Stimulated activated naive CD8-positive, alpha-beta T cell treated with anti-CD3 and anti-CD28 coated beads, Interleukin-15, amount 100 ng/mL, for 72 hours (primary cell): ENCODE results near the gene RAB8A.
A peak's percentile ranks its signal among the peaks of the same experiment; 100 is the strongest.
"Not testable (repeated sequence)": the region's sequence is repeated elsewhere in the genome, so short reads cannot be mapped to it uniquely, and the experiment has no call there.

ENCODE experiments used
- ATAC-seq: fragments of 150-1000 bp; cut with Tn5 transposase; 2 replicates; pipeline ENCODE4 v1.10.0; 2021; ENCODE audit warnings: mild to moderate bottlenecking, moderate library complexity
- DNase-seq, 2 donors: peaks; one replicate each; pipeline ENCODE4 v3.0.0; 2021 to 2022
- H3K27ac Mint-ChIP-seq, 2 donors: one replicate each; pipeline ENCODE4 v1.8.0; 2022; ENCODE audit warnings: mild to moderate bottlenecking in 2 of 2, mixed read lengths in 2 of 2, moderate library complexity in 2 of 2
- H3K27me3 Mint-ChIP-seq: one replicate; pipeline ENCODE4 v1.8.0; 2022; ENCODE audit warnings: mixed read lengths
- H3K4me1 Mint-ChIP-seq: one replicate; pipeline ENCODE4 v1.8.0; 2022; ENCODE audit warnings: mild to moderate bottlenecking, mixed read lengths
- H3K4me3 Mint-ChIP-seq, 2 donors: one replicate each; pipeline ENCODE4 v1.8.0; 2022; ENCODE audit warnings: mild to moderate bottlenecking in 2 of 2, mixed read lengths in 2 of 2, moderate library complexity in 1 of 2
- H3K9me3 Mint-ChIP-seq, 2 donors: one replicate each; pipeline ENCODE4 v1.8.0; 2022; ENCODE audit warnings: mixed read lengths in 2 of 2

Gene RAB8A

DNA sequence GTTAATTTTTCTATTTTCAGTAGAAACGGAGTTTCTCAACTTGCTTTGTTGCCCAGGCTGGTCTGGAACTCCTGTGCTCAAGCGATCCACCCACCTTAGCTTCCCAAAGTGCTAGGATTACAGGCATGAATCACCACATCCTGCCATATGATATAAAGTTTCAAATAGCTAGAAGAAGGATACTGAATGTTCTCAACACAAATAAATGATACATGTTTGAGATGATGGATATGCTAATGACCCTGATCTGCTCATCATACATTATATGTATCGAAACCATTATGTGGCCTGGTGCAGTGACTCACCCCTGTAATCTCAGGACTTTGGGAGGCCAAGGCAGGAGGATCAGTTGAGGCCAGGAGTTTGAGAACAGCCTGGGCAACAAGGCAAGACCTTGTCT is 50.2 kb downstream of the RAB8A start:
- Mint-ChIP-seq H3K27ac (peak overlapping the region in 1 of 2 donors; percentile 85), H3K4me3 (peak overlapping the region in 1 of 2 donors; percentile 21), H3K4me1 (peaks cover 24% of the 10 kb centered on the region), H3K9me3 (no peaks in the 10 kb centered on the region), H3K27me3 (no peaks in the 10 kb centered on the region)
- no peak for DNase-seq
- ATAC-seq, result no peak

DNA sequence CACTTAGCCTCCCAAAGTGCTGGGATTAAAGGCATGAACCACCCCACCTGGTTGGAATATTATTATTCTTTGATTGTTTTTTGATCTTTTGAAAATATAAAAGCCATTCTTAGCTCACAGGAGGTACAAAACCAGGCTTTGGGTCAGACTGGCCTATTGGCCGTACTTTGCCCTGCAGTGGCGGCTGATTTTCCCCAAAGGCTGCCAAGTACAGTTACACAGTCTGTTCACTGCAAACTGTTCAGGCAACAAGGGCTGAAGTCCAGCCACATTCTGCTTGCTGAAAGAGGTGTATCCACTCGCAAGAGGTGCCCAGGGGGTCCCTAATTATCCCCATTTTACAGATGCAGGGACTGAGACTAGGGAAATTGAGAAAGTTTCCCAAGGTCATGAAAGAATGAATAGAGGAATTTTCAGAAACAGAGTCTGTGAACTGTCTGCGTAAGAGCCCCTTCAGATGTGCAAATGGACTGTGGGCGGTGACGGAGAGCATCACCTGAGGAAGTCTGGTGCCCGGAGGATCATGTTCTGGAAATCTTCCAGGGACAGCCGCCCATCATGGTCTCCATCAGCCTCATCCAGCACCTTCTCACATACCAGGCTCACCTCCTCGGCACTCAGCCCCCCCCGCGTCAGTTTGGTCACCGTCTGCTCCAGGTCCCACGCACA is 52.7 kb downstream of the RAB8A start:
- DNase-seq (no peak), ATAC-seq (no peak)
- Mint-ChIP-seq H3K27ac (no peak overlapping the region), H3K9me3 (no peaks in the 10 kb centered on the region), H3K27me3 (no peaks in the 10 kb centered on the region), H3K4me3 (no peak overlapping the region), H3K4me1 (peaks cover 30% of the 10 kb centered on the region)

DNA sequence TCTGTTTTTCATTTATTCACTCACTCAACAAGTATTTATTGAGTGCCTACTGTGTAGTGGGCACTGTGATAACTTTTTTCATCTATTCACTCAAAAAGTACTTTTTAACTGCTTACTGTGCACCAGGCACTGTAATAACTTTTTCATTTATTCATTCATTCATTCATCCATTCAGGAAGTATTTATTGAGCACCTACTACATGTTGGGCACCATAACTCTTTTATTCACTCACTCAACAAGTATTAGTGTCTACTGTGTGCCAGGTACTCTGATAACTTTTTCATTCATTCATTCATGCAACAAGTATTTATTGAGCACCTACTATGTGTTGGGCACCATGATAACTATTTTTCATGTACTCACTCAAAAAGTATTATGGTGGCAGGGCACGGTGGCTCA is 54.7 kb downstream of the RAB8A start:
- Mint-ChIP-seq H3K4me1 (peaks cover 16% of the 10 kb centered on the region), H3K4me3 (no peak overlapping the region), H3K9me3 (no peaks in the 10 kb centered on the region), H3K27me3 (no peaks in the 10 kb centered on the region), H3K27ac (no peak overlapping the region)
- DNase-seq, result no peak
- ATAC-seq, result no peak

DNA sequence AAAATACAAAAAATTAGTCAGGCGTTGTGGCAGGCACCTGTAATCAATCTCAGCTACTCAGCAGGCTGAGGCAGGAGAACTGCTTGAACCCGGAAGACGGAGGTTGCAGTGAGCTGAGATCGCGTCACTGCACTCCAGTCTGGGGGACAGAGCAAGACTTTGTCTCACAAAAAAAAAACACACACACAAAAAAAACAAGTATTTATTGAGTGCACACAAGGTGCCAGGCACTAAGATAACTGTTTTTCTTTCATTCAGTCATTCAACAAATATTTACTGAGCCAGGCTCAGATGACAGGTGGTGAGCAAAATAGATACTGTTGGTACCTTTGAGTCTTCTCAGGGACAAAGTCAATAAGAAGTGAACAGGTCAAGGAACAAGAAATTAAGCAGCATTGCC is 55.4 kb downstream of the RAB8A start:
- DNase-seq (no peak), ATAC-seq (no peak)
- no peaks in the 10 kb centered on the region for H3K27me3 Mint-ChIP-seq
- no peak overlapping the region for H3K4me3 Mint-ChIP-seq
- no peak overlapping the region for H3K27ac Mint-ChIP-seq
- no peaks in the 10 kb centered on the region for H3K9me3 Mint-ChIP-seq
- H3K4me1 Mint-ChIP-seq, result peaks cover 11% of the 10 kb centered on the region

DNA sequence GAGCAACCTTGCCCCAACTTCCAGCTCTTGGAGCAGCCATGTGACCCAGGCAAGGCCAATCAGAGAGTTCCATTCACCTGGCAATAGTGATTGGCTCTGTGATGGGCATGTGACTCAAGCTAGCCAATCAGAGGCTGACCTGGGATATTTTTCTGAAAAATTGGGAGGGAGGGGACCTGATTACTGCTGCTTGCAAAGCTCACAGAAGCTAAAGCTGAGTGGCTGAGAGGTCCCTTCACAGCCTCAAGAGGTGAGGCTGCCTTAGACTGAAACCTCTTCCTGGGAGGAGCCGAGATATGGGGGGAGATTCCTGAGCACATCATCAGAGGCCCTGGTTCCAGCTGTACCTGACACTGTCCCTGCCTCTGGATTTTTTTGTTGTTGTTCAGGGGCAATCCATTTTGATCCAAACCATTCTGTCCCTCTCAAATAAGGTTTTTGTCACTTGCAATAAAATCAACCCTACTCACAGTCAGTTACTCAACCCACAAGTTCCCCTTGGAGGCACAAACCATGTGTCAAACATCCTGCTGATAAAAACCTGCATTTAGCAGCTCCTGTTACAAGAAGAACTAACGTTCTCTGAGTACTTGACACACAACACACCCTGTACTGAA is 56.9 kb downstream of the RAB8A start:
- peaks cover 18% of the 10 kb centered on the region for H3K4me1 Mint-ChIP-seq
- ATAC-seq (no peak), DNase-seq (no peak)
- no peak overlapping the region for H3K27ac Mint-ChIP-seq
- no peak overlapping the region for H3K4me3 Mint-ChIP-seq
- no peaks in the 10 kb centered on the region for H3K9me3 Mint-ChIP-seq
- peaks cover 6% of the 10 kb centered on the region for H3K27me3 Mint-ChIP-seq

DNA sequence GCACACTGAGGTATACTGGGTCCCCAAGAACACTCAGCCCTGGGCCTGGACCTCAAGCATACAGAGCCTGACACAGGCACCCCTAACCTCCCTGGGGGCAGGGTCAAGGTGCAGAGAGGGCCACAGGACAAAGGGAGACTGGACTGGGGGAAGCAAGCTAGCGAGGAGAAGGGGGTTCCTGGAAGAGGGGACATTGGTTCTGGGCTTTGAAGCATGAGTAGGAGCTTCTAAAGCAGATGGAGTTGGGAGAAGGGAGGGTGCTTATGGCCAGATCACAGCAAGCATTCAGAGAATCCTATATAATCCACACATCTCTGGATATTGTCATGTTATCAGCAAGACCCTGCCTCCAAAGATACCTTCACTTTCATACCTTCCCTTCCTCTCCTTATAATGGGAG is 58.4 kb downstream of the RAB8A start:
- Mint-ChIP-seq H3K4me1 (peaks cover 18% of the 10 kb centered on the region), H3K4me3 (no peak overlapping the region), H3K27ac (no peak overlapping the region), H3K27me3 (peaks cover 7% of the 10 kb centered on the region), H3K9me3 (no peaks in the 10 kb centered on the region)
- ATAC-seq (no peak), DNase-seq (no peak)

DNA sequence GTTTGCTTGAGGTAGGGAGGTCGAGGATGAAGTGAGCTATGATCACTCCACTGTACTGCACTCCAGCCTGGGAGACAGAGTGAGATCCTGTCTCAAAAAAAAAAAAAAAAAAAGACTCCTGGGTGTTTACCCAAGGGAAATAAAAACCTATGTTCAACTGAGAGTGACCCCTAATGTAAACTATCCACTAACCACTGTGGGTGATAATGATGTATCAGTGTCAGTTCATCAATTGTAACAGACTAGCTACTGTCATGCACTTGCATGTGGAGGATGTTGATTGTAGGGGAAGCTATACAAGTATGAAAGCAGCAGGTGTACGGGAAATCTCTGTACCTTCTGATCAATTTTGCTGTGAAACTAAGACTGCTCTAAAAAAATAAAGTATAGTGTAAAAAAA is 64.3 kb downstream of the RAB8A start:
- Mint-ChIP-seq H3K4me3 (no peak overlapping the region), H3K27me3 (peaks cover 7% of the 10 kb centered on the region), H3K27ac (no peak overlapping the region), H3K4me1 (peaks cover 7% of the 10 kb centered on the region), H3K9me3 (no peaks in the 10 kb centered on the region)
- no peak for DNase-seq
- no peak for ATAC-seq

DNA sequence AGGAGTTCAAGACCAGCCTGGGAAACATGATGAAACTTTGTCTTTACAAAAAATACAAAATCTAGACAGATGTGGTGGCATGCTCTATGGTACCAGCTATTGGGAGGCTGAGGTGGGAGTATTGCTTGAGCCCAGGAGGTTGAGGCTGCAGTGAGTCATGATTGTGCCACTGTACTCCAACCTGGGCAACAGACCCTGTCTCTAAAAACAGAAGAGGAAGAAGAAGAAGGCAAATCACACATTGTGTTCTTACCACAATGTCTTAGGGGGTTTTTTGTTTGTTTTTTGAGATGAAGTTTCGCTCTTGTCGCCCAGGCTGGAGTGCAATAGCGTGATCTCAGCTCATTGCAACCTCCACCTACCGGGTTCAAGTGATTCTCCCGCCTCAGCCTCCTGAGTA is 67.2 kb downstream of the RAB8A start:
- H3K4me1 Mint-ChIP-seq, ATAC-seq, H3K27ac Mint-ChIP-seq, DNase-seq, H3K9me3 Mint-ChIP-seq, H3K4me3 Mint-ChIP-seq, H3K27me3 Mint-ChIP-seq: not testable (repeated sequence)

DNA sequence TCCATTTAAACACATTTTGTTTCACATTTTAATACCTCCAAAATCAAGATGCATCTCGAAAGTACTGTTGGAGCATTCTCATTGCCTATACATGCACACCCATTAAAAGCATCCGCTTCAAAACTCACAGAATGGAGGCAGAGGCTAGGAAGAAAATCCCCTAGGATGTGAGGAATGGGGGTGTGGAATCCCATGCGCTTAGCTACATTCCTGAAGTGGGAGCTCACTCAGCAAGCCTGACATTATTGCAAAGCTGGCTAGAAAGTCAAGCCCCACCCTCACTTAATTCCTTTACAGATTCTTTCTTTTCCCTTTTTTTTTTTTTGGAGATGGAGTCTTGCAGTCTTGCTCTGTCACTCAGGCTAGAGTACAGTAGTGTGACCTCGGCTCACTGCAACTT is 68.9 kb downstream of the RAB8A start:
- DNase-seq (no peak), ATAC-seq (no peak)
- no peaks in the 10 kb centered on the region for H3K9me3 Mint-ChIP-seq

More for the DNA sequence above, 68.9 kb downstream of the RAB8A start:
- peaks cover 17% of the 10 kb centered on the region for H3K4me1 Mint-ChIP-seq
- no peak overlapping the region for H3K27ac Mint-ChIP-seq
- H3K27me3 Mint-ChIP-seq, result no peaks in the 10 kb centered on the region
- H3K4me3 Mint-ChIP-seq, result no peak overlapping the region
